Effector CD4-positive, alpha-beta T cell (primary cell): ENCODE results near the gene VGLL1.

ENCODE experiments used
- DNase-seq: peaks from one replicate; pipeline ENCODE4 v3.0.0-alpha.2; 2020

The VGLL1 gene

DNA sequence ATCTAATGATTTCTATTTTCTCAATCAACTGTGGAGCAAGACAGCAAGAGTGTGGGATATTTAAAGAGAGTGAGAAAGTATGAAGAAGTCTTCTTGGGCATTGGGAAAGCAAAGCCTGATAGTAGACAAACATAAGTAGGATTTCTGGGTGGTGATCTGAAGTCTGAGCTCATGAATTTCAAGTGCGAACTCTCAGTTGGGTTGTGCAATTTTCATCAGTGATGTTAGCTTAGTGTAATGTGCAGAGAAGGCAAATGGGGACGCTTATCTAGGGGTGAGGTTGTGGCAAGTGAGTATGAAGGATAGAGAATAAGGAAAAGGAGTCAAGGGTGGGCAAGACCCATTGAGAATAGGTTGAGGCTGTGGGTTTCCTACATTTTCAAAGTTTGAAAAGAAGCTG, 23.7 kb downstream of the VGLL1 start:
- DNase-seq: no peak

DNA sequence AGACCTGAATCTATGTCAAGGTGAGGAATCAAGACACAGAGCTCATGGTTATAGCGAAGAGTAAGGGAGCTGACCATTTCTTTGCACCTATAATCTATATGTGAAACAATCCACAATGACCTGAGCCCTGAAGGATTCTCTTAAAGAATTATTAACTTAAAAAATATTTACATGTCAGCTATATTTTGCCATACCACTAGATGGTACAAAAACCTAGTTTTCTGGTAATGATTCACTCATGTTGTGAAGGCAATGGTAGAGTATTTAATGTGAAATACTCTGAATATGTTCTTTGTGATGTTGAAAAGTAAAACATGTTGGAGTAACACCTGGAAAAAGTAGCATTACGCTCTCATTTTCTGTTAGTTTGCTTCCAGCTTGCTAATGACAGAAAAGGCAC, 40.0 kb downstream of the VGLL1 start:
- no peak for DNase-seq

DNA sequence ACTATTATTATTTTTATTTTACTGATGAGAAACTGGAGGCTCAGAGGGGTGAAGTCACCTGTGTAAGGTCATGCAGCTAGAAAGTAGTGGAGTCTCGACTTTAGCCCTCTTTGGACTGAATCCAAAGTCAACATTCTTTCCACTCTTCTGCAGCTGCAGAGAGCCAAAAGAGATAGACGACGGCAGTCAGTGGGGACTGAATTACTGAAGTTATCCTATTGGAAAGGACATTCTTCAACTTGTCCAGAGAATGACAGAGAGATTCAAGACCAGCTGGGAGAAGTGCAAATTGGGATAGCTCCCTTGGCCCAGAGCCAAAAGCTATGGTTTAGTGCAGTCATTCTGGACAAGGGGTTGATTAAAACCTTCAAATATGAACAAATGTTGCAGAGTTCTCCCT, 42.5 kb downstream of the VGLL1 start:
- no peak for DNase-seq

DNA sequence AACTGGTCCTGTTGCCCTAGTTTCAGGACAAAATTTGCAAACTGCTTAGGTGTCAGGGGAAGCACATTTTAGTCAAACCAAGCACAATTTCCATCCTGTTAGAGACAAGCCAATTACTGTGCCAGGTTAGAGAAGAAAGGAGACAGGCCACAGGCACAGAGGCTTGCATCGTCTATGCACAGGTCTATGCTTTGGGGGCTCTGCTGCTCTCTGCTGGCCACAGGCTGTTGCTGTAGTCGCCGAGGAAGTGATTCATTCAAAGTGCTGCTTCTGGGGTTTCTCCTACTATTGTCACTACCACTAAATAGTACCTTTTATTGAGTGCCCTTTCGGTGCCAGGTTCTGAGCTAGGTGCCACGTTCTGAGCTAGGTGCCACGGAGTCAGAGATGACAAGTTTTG, 45.5 kb downstream of the VGLL1 start:
- peak; percentile 52 for DNase-seq

DNA sequence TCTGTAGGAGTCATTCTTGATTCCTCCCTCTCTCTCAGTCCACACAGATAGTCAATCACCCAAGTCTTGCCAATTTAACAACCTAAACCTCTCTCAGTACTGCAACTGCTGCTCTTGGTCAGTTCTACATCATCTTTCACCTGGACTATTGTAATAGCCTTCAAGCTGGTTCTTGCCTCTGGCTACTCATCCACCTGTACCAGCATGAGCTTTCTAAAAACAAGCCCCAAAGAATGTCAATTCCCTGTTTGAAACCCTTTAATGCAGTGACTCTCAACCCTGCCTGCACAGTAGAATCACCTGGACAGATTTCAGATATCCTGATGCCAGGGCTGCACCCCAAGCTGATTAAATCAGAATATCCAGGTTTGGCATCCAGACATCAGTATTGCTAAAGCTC, 48.3 kb downstream of the VGLL1 start:
- DNase-seq: no peak

DNA sequence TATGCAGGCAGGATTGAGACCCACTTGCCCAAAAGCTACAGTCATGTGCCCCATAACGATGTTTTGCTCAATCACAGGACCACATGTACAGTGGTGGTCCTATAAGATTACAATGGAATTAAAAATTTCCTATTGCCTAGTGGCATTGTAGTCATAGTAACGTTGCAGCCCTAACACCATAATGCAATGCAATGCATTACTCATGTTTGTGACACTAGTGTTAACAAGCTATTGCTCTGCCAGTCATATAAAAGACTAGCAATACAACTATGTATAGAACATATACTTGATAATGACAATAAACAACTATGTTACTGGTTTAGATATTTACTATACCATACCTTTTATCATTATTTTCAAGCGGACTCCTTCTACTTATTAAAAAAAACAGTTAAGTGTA, 50.6 kb downstream of the VGLL1 start:
- no peak for DNase-seq

DNA sequence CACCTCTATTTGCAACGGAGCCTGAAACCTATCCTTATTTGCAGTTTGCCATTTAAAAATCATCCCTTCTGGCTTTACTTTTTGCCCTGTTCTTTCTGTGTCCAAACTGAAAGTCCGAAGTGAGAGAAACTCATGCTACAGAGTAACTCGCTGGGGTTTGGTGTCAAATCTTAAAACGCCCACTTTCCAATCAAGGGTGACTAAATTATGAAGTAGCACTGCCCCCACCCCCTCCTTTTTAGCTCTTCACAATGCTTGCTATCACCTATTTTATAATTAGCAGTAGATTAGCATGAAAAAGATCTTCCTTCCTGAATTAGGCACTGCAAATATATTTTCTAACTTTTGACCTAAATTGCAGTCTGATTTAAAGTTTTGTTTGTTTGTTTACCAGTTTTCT, 52.5 kb downstream of the VGLL1 start:
- no peak for DNase-seq

DNA sequence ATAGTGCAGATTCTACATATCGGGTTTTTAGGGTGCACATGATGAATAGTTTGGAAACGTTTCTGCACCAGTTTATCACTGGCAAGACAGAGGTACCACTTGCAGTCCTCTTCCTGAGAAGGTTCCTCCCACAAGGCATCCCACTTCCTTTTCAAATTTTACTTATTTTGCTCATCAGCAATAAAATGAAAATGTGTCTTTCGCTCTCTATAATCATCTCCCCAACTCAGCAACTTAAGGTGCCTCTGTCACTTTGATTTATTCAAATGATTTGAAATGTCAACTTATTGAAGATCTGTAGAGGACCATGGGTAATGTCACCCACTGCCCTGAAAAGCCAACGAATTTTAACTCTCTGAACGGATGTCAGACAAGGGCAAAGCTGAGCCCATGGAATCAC, 53.2 kb downstream of the VGLL1 start:
- no peak for DNase-seq

DNA sequence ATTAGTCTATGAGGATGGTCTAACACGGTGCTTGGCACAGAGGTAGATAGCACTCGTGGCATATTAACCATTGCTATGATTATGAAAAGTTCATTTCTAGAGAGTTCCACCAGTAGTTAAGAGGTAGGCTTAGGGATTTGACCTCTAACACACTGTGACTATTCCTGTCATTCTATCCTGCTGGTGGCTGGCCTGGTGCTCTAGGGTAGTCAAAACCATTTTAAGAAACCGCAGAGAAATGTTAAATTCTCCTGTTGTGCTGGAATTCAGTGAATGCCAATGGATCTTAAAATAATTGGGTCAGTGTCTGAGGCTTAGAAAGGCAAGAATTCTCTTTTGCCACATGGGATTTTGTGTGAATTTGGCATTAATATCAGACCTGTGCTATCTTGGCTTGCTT, 53.9 kb downstream of the VGLL1 start:
- DNase-seq: no peak

DNA sequence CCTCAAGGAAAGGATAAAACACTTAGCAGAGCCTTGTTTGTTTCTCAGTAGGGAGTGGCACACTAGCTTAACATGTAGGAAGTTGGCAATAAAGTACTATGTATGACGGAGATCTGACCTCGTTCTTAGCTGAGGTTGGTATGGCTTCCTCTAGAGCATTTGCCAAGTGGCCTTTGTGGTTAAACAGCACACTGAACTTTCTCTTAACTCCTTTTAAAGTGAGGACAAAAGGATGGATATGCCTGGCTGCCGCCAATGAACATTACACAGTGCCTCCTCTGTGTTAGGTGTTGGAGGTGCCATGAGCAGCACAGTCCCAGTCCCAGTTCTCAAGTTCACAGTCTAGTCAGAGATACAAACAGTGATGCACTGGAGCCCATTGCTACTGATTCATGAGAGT, 54.4 kb downstream of the VGLL1 start:
- peak; percentile 16 for DNase-seq

DNA sequence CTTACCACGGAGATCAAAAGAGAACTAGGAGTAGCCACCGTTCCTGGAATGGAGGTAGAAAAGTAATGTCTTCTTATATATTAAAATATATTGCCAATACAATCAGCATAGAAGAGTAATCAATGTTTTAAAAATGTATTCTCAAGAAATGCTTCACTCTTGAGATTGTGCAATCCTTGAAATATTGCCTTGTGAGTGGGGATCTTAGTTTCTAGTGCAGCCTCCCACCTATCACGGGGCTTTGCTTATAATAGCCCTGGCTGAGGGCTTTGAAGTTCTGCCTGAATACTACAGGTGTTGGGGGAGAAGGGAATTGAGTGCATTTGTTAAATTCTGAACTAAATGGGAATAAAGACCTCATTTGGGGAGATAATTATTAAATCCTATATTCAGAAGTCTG, 55.5 kb downstream of the VGLL1 start:
- no peak for DNase-seq

DNA sequence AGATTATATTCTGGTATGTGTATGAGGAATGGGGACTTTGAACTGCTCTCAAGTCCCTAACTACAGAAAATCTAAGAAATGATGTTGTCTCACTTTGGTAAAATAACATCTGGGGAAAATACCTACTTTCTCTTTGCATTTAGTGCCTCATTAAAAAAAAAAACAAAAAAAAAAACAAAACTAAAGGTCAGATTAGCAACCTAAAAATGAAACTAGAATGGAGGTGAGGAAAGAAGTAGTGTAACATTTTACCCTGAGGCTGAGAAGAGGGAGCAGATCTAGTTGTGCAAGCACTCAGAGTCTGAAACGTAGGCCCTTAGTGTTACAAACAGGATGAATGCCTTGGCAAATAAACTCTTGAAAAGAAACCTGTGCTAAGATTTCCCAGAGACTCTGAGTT, 56.0 kb downstream of the VGLL1 start:
- DNase-seq: no peak

DNA sequence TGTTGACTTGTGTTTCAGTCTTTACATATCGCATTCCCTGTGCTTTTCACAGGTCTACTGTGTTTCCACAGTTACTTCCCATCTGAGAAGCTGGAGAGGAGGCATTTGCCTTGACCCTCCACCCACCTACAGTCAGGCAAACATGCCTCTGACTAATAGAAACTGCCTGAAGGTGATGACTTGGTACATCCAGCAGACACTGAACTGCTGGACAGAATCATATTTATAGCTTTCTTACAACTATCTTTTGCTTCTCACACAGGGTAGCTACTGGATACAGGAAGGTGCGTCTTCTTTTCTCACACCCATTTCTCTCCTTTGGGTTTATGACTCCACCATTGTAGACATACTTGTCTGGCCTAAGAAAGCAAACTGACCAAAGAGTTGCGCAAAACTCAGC, 58.0 kb downstream of the VGLL1 start:
- DNase-seq: no peak

DNA sequence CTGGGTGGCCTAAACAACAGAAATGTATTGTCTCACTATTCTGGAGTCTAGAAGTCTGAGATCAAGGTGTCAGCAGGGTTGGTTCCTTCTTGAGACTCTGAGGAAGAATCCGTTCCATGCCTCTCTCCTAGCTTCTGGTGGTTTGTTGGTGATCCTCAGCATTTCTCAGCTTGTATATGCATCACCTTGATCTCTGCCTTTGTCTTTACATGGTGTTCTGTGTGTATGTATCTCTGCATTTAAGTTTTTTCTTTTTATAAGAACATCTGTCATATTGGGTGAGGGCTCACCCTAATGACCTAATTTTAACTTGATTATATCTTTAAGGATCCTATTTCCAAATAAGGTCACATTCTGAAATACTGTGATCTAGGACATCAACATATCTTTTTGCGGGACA, 65.3 kb downstream of the VGLL1 start:
- no peak for DNase-seq

DNA sequence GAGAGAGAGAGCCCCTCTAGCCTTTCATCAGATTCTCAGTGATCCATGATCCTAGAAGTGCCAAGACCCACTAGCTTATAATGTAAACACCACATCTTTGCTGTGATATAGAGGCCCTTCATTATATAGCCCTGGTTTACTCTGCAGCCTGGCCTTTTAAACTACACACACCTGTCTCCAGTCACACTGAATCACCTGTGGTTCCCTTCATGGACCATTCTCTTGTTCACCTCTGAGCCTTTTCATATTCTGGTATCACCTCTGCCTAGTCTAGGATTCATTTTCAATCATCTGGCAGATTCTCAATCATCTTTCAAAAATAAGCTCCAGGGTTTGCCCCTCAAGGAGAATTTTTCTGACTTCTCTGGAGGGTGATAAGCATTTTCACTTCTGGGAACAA, 65.9 kb downstream of the VGLL1 start:
- DNase-seq: no peak

DNA sequence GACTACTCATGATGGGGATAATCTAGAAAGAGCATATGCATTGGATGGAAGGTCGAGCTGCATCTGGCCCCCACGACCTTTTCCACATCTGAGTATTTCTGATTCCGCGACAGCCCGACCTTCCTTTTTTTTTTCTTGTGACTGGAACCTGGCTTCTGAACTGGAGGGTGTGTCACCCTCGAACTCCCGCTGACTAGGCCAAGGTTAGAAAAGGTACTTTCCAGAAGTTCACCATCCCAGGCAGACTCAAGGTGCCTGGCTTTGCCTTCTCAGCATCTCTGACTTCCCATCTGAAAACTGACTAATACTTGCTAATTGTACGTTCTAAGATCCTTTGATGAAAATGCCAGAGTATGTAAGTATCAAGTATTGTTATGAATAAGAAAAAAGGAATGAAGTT, 66.6 kb downstream of the VGLL1 start:
- no peak for DNase-seq

DNA sequence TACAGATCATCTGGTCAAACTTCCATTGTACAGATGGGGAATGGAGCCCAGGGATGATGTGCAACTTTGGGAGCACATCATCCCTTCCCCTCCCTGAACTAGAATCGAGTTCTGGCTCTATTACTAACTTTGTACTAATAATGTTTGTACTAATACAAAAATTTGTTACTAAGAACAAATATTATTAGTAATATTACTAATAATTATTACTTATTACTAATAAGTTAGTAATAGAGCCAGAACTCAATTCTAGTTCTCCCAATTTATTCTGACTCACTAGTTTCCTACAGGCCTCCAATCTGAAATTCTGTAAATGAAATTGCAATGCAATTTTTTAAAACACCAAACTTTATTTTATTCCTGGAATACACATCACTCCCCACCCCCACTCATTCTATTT, 68.0 kb downstream of the VGLL1 start:
- DNase-seq: no peak
